GM18873 (cell line): ENCODE measurements around the gene BPIFA3.
"Not testable (repeated sequence)": the region's sequence is repeated elsewhere in the genome, so short reads cannot be mapped to it uniquely, and the experiment has no call there.

Source experiments
- ATAC-seq: cut with Tn5 transposase; IDR thresholded peaks from one replicate; pipeline ENCODE4 v1.9.1; 2021; ENCODE audit warnings: mild to moderate bottlenecking, moderate library complexity, moderate number of reproducible peaks; ENCODE audit not compliant: unreplicated experiment, low FRiP score

BPIFA3 gene

DNA sequence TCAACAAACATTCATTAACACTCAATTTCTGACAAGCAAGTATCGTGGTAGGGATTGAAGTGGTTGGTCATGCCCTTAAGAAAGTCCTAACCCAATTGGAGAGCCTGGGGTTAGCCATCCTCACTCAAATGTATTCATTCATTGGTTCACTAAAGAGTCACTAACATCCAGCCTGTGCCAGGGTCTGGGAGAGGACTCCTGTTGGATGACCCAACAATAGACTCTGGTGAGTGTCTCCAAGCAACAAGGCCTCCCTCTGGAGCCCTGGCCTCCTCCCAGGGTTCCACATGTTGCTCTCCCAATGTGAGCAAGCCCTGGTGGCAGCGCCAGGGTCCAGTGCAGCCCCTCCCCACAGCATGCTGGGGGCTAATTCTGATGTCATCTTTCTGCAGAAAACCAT lies at the start of gene BPIFA3:
TSS of gene BPIFA3 (plus strand) at position 301 of the 400 bp plus-strand sequence. CDS start 185 bp downstream, outside the sequence.
- ATAC-seq, result no peak

DNA sequence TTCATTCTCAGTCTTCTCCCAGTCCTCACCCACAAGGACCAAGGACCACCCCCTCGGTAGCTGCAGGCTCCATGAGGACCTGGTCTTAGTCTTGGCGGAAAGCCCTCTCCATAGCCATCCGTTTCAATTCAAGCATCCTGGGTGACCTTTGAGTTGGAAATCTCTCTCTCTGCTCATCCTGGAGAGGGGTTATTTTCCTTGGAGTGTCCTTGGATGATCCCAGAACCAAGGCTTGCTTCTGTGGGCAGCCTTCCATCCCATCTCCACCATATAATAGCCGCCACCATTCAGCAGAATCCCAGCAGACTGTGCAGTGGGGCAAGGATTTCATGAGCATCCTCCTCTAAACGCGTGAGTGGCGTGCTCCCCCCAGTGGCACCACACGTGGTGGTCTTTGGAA lies 49.3 kb upstream of the BPIFA3 start, which contains the start of gene BPIFA2:
TSS of gene BPIFA2 (plus strand) at position 301 of the 400 bp plus-strand sequence. CDS start 987 bp downstream, outside the sequence.
- no peak for ATAC-seq

DNA sequence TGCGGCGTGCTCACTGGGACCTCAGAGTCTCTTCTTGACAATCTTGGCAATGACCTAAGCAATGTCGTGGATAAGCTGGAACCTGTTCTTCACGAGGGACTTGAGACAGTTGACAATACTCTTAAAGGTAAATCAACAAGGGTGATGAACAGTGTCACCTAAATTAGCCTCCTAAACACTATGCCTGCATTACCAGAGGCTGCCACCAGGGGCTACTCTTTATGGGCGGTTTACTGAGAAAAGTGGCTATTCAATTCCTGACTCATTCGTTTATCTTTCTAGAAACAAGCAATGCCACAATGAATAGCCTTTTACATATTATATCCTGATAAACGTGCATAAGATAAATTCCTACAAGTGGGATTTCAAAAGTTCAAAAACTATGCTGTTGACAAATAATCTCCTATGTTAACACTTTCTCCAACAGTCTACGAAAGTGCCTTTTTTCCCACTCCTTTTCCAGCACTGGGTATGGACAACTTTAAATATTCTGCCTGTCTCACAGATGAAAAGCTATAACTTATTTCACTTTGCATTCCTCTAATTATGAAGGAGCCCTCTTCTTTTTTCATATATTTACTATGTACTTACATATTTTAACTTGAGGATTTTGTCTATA lies 47.9 kb upstream of the BPIFA3 start:
- ATAC-seq, result no peak

- no peak for ATAC-seq
These were observed 44.4 kb upstream of the BPIFA3 start for GRCh38 chr20:33172781-33173180.

- no peak for ATAC-seq
These were observed 42.0 kb upstream of the BPIFA3 start for GRCh38 chr20:33175123-33175522.

DNA sequence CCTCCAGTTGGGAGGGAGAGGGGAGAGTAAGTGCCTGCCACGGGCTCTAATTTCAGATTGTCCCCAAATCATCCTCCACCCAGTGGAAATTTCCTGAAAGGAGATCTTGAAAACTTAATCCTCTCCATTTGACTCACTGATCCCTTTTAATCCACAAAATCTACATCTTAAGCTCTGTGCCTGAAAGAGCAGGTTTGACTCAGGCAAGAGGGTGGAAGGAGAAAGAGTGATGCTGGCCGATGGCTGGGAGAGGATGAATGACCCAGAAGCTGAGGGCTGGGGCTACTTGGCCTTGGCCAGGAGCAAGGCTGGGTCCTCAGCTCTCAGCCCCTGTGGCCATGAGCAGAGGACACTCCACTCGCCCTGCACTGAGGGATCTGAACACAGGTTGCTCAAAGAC lies 41.1 kb upstream of the BPIFA3 start:
- ATAC-seq, result no peak

- no peak for ATAC-seq
These were observed 39.3 kb upstream of the BPIFA3 start for GRCh38 chr20:33177866-33178265.

GRCh38 chr20:33178726-33179125 lies 38.4 kb upstream of the BPIFA3 start:
- no peak for ATAC-seq

DNA sequence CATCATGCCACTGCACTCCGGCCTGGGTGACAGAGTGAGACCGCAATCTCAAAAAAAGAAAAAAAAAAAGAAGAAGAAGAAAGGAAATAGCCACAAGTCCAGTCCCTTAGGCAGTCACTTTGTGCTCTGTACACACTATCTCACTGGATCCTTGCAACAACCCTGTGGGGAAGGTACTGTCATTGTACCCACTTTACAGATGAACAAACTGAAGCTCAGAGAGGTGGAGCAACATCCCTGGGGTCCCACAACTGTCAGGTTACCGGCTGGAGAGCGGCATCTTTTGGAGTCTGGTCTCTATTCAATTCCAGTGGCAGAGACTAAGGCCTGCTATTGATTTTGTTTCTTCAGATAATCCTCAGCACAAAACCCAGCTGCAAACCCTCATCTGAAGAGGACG lies 37.0 kb upstream of the BPIFA3 start:
- no peak for ATAC-seq

DNA sequence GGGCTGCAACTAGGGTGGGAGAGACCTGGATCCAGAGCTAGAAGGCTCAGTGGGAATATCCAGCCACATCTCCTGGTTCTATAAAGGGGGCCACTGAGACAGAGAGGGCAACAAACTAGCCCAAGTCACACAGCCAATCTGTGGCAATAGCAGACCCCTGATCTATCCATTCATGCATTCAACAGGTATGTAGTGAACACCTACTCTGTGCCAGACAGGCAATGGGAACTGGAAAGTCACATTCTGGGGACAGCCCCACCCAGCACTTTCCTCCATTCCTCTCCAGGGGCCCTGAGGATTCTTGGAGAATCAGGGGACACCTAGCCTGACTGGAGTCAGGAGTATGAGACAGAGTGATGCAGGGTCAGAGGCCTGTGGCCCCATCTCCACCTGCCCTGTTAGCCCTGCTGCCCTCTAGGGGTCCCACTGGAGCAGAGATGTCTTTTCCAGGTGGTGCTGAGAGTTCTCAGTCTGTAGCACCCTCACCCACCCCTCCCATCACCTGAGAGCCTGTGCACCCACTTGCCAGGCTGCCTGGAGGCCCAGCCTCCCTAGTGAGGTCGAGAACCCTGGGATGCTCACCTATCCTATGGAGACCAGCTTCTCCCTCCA lies 35.6 kb upstream of the BPIFA3 start:
- ATAC-seq, result no peak

- no peak for ATAC-seq
These were observed 33.8 kb upstream of the BPIFA3 start for GRCh38 chr20:33183312-33183711.

DNA sequence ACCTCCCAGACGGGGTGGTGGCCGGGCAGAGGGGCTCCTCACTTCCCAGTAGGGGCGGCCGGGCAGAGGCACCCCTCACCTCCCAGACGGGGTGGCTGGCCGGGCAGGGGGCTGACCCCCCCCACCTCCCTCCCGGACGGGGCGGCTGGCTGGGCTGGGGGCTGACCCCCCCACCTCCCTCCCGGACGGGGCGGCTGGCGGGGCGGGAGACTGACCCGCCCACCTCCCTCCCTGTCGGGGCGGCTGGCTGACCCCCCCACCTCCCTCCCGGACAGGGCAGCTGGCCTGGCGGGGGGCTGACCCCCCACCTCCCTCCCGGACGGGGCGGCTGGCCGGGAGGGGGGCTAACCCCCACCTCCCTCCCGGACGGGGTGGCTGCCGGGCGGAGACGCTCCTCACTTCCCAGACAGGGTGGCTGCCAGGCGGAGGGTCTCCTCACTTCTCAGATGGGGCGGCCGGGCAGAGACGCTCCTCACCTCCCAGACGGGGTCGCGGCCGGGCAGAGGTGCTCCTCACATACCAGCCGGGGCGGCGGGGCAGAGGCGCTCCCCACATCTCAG lies 32.0 kb upstream of the BPIFA3 start:
- ATAC-seq, result not testable (repeated sequence)

DNA sequence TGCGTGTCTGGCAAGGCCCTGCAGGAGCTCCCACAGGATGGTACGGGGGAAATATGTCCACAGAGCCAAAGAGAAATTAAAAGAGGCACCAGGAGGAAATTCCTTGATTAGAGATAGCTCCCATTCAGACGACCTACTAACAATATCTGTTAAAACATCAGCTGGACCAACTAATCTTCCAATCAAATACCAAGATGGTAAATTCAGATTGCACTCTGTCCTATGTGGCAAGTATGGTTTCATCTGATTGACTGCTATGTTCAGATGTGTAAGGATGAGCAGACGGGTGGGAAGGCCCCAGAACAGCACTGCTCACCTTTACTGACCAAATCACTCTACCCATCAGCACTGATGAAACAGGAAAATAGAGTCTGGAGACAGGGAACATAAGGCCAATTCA lies 29.7 kb upstream of the BPIFA3 start:
- ATAC-seq, result no peak

GRCh38 chr20:33188421-33188820 lies 28.7 kb upstream of the BPIFA3 start:
- no peak for ATAC-seq

GRCh38 chr20:33191484-33191883 lies 25.7 kb upstream of the BPIFA3 start:
- no peak for ATAC-seq

- no peak for ATAC-seq
These were observed 25.2 kb upstream of the BPIFA3 start for GRCh38 chr20:33191955-33192354.

GRCh38 chr20:33192912-33193501 lies 24.1 kb upstream of the BPIFA3 start:
- ATAC-seq, result no peak

DNA sequence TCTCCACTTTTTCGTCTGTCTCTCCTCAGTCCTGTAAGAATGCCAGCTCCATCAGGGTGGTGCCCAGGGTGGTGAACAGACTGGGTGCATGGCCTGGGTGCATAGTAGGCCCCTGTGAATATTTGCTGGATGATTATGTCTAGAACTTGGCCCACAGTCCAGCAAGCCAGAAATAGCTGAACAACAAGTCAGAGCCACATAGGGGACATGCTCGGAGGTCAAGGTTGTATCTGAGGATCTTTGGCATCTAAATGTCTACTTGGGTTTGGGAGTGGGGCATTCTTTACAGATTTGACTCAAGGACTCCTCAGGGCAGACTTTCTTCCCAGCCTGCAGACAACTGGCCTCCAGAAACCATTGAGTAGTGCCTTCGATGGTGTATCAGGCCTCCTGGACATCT lies 18.1 kb upstream of the BPIFA3 start:
- no peak for ATAC-seq

DNA sequence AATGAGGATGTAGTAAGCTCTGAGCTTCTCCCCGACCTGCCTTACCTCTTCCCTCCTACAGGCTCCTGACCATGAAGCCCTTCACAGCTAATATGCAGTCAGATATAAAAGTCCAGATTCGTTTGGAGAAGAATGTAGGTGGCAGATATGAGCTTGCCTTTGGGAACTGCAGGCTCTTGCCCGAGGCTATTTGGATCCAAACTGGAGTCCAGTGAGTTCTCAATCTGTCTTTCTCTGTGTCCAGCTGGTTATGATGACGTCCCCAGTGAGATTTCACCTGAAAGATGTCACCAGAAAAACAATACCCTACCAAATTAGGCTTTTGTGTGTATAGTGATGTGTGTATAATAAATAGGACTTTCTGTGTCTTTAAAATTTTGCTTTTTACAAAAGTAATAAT lies 14.7 kb upstream of the BPIFA3 start:
- ATAC-seq, result no peak

DNA sequence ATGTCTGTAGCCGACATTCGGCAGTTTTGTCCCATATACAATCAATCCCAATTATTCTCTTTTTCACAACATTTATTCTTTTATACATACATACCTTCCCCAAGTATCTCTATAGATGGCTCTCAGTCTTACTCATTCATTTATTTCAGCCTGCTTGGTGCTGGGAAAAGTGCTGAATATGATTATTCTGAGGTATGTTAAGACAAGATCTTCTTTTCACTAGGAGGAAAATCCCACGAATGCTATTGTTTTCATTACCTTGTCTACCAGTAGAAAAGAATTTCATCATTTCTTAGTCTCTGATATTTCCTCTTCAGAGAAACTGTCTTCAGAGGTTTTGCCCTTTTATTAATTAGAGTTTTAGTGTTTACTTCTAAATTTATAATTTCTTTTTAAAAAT lies 13.7 kb upstream of the BPIFA3 start:
- no peak for ATAC-seq

GRCh38 chr20:33209789-33210188 lies 7.4 kb upstream of the BPIFA3 start:
- no peak for ATAC-seq

DNA sequence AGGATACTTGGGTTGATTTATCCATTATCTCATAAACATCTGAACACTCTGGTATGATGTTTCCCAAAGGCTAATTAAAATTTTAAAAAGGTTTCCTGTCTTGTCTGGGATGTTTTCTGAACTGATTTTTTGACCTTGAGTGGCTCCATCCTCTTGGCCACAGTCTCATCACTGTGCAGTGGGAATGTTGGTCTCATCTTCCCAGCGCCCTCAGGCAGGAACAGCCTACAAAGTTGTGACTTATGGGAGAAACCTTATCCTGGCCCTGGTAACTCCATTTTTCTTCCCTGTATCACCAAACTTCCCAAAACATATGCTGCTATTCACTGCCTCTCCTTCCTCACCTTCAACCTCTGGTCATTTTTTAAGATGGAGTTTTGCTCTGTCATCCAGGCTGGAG lies 6.8 kb upstream of the BPIFA3 start:
- ATAC-seq, result no peak
